BE2C (cell line): ENCODE results near the gene ITGA6.

ENCODE experiments used
- DNase-seq: peaks from one replicate; pipeline ENCODE4 v3.0.0-alpha.2; 2020
- H3K27me3 ChIP-seq: fragments of 250-450 bp; sonication (Bioruptor Pico); 2 replicates; pipeline ENCODE4 v1.5.1; 2020; ENCODE audit warnings: mild to moderate bottlenecking
- H3K36me3 ChIP-seq: fragments of 250-450 bp; sonication (Bioruptor Pico); 2 replicates; pipeline ENCODE4 v1.5.1; 2020; ENCODE audit warnings: mild to moderate bottlenecking
- H3K4me1 ChIP-seq: fragments of 250-450 bp; sonication (Bioruptor Pico); 2 replicates; pipeline ENCODE4 v1.5.1; 2020
- H3K4me3 ChIP-seq: 2 replicates; pipeline ENCODE4 v1.5.1; 2011; ENCODE audit warnings: low read depth, low read length
- H3K9me3 ChIP-seq: fragments of 250-450 bp; sonication (Bioruptor Pico); 2 replicates; pipeline ENCODE4 v1.5.1; 2020
- TF ChIP-seq, protein P1 (sequence below): IDR thresholded peaks from 2 replicates; pipeline ENCODE4 v1.5.1; 2012; ENCODE audit warnings: mild to moderate bottlenecking, low read depth, low read length

The ITGA6 gene

DNA sequence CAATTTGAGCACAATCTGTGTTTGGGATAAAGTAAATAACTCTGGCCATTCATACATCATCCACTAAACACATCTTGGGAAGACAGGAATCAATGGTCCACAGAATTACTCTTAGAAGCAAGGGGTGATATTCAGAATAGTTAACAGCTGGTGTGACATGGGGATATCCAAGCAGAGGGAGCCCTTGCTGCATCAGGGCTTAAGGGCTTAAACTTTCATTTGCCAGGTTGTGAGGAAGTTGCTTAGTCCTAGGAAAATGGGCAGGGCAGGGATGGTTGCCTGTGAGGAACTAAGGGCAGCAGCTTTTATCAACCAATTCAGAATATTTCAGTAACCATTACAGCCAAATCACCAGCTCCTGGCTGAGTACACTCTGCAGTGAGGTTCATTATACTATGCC, 2.0 kb upstream of the ITGA6 start:
- H3K4me1 ChIP-seq, result no peaks in the 10 kb centered on the region
- no peaks in the 10 kb centered on the region for H3K9me3 ChIP-seq
- DNase-seq, result no peak
- no peak overlapping the region for H3K4me3 ChIP-seq
- H3K27me3 ChIP-seq, result peaks cover 5% of the 10 kb centered on the region; the same call in 1 of the 2 replicates
- TF ChIP-seq, protein P1, sequence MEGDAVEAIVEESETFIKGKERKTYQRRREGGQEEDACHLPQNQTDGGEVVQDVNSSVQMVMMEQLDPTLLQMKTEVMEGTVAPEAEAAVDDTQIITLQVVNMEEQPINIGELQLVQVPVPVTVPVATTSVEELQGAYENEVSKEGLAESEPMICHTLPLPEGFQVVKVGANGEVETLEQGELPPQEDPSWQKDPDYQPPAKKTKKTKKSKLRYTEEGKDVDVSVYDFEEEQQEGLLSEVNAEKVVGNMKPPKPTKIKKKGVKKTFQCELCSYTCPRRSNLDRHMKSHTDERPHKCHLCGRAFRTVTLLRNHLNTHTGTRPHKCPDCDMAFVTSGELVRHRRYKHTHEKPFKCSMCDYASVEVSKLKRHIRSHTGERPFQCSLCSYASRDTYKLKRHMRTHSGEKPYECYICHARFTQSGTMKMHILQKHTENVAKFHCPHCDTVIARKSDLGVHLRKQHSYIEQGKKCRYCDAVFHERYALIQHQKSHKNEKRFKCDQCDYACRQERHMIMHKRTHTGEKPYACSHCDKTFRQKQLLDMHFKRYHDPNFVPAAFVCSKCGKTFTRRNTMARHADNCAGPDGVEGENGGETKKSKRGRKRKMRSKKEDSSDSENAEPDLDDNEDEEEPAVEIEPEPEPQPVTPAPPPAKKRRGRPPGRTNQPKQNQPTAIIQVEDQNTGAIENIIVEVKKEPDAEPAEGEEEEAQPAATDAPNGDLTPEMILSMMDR, result no peak
- H3K36me3 ChIP-seq, result no peaks in the 10 kb centered on the region

DNA sequence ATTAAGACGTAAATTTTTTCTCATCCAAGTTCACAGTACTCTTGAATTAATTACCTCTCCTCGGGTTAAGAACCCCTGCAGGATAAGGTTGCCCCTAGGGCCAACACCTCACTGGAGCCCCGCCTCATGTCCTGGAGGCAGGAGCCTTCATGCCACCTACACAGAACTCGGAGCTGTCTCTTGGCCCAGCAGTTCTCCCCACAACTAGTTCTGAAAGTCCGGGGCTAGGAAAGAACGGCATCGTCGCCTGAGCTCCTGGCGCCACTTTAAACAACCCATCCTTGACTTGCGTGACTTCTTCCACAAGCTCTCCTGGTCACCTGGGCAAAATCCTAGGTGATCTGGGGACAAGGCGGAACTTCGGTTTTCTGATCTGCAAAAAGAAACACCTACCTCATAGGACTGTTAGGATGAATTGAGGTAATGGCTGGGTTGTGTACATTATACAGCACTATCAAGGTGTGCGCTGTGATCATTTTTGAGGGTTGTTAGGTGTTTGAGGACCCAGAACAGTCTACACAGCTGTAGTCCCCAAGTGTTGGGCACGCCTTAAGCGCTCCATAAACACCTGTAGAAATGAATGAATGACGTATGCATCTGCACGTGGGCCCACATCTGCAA, 641 bp upstream of the ITGA6 start:
- TF ChIP-seq, protein P1, result no peak
- Histone ChIP-seq H3K4me3 (peak overlapping the region; percentile 59), H3K36me3 (no peaks in the 10 kb centered on the region), H3K27me3 (peaks cover 5% of the 10 kb centered on the region; the same call in 1 of the 2 replicates), H3K9me3 (no peaks in the 10 kb centered on the region), H3K4me1 (no peaks in the 10 kb centered on the region)
- DNase-seq, result no peak

DNA sequence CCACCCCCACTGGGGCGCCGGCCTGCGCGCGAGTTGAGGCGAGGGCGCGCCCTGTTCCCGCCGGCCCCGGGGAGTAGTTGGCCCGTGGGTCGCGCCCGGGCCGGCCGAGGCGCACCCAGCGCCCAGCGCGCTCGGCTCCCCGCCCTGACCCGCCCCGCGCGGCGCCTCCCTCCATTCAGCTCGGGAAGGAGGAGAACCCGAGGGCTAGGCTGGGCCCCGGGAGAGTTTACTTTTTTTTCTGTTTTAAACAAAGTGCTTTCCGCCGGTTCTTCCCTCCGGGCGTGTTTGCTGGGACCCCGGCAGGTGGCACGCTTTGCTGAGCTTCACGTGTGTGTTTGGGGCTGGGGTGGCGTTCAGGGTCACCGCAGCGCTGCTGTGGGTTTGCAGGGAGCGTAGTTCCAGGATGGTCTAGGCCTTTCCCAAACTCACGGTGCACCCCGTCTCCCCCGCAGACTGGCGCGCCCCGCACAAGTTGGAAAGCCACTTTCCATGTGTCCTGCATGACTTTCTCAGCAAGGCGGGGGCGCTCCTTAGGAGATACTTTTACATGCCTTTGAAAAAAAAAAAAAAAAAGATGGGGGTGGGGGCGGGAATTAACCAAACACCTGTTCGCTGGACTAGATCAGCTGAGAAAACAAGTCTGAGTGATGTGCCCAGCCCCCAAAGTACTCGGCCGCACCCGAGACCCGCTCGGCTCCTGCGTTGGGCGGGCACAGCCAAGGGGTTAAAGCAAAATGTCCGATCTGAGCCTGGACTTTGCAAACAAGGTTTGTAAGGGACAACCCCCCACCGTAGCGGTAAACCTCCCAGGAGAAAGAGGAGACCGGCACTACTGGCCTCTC, 825 bp downstream of the ITGA6 start:
- DNase-seq, result no peak
- TF ChIP-seq, protein P1, result no peak
- Histone ChIP-seq H3K4me3 (peak overlapping the region; percentile 59), H3K27me3 (peaks cover 5% of the 10 kb centered on the region; the same call in 1 of the 2 replicates), H3K4me1 (no peaks in the 10 kb centered on the region), H3K36me3 (no peaks in the 10 kb centered on the region), H3K9me3 (no peaks in the 10 kb centered on the region)

DNA sequence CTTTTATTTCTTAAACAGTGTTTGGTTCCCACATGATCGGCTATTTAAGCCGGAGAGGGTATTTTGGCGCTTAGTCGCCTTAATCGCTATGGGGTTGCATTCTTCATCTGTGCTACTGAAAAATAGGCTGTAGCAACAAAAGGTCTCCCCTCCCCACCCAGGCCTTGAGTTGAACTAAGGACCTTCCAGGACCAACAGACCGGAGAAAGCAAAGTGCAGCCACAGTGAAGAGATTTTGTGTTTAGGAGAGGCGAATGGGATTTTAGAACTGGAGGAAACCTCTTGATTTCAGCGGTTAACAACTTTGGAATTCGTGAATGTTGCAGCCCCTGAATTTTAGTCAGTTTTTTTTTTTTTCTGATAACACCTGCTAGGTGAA, 1.4 kb downstream of the ITGA6 start:
- H3K27me3 ChIP-seq, result peaks cover 5% of the 10 kb centered on the region; the same call in 1 of the 2 replicates
- TF ChIP-seq, protein P1, result no peak
- no peaks in the 10 kb centered on the region for H3K4me1 ChIP-seq
- H3K9me3 ChIP-seq, result no peaks in the 10 kb centered on the region
- no peaks in the 10 kb centered on the region for H3K36me3 ChIP-seq
- H3K4me3 ChIP-seq, result peak overlapping the region; percentile 59; the same call in 1 of the 2 replicates
- no peak for DNase-seq

DNA sequence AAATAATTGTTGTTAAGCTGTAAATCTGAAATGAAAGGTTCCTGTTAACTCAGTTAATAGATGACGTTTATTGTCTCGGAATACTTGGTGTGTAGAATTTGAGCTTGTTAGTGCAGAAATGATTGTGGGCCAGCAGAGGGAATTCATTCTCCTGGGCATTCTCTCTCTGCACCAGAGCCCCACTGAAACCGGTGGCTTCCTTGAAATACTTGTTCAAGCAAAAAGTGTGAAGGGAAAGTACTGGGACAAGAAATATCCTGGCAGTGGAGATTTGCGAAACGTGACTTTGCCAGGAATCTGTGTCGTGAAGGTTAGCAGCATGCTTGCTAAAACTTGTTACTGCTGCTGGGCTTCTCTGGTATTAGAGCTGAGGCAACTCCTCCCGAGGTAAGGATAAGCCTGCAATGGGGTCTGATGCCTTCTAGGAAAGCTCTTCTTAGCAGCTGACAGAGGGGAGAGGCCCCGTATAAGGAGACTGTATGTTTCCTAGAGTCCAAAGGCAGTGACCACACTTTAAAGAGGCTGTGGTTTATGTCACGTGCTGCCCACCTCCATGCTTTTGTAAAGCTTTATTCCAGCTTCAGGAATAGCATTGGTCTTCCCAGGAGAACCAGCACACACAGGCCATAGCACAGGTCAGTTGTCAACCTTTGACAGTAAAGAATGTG, 2.0 kb downstream of the ITGA6 start:
- H3K4me1 ChIP-seq, result no peaks in the 10 kb centered on the region
- H3K27me3 ChIP-seq, result peaks cover 5% of the 10 kb centered on the region; the same call in 1 of the 2 replicates
- no peak for DNase-seq
- H3K36me3 ChIP-seq, result no peaks in the 10 kb centered on the region
- H3K9me3 ChIP-seq, result no peaks in the 10 kb centered on the region
- TF ChIP-seq, protein P1, result no peak
- H3K4me3 ChIP-seq, result no peak overlapping the region
